ENCODE data around the gene SLC15A3.

SLC15A3 gene

GRCh38 chr11:60905047-60905446 is 46.9 kb downstream of the SLC15A3 start:
- peak overlapping the region; percentile 89 for H3K4me2 ChIP-seq (ENCODE audit: low read length, poor library complexity, severe bottlenecking)
- WGBS: 78% methylated on average over 5 of the region's 6 CpGs
- peak overlapping the region in 1 of 2 experiments; percentile 94 for H3K4me3 ChIP-seq (ENCODE audit: insufficient read depth in 1 of 2, low read depth in 1 of 2, low read length in 2 of 2)

DNA sequence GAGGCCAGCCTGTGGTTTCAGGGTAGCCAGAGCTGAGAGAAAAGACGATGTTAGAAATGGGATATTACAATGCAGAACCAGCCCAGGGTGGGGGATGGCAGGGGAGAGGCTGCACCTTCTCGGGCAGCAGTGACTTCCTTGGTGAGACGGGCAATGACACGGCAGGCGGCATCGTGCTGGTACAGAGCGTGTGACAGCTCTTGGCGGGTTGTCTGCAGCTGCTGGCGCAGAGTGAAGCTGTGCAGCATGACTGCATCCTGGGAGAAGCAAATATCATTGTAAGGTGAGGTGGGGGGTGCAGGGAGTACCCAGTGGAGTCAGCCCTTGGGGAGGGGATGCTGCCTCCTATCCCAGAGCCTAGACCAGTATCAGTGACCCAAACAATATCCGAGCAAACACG is 49.4 kb downstream of the SLC15A3 start:
- 97% methylated on average over 10 of the region's 11 CpGs for WGBS
- no peak overlapping the region for H3K9ac ChIP-seq (ENCODE audit: low read length)
- H2AK5ac ChIP-seq (ENCODE audit: low read length, severe bottlenecking): no peak overlapping the region
- no peak overlapping the region for H3K4me2 ChIP-seq (ENCODE audit: low read length, poor library complexity, severe bottlenecking)
- peaks cover 29% of the 10 kb centered on the region for H3K79me1 ChIP-seq (replicated peaks; ENCODE audit: low read length, poor library complexity, severe bottlenecking)
- no peak overlapping the region for H2BK15ac ChIP-seq (ENCODE audit: low read depth, poor library complexity, severe bottlenecking)
- H3K4ac ChIP-seq (ENCODE audit: low read depth in 1 of 2, low read length in 2 of 2): no peak overlapping the region
- no peak overlapping the region for H4K8ac ChIP-seq (ENCODE audit: low read length)
- H2AFZ ChIP-seq (ENCODE audit: low read depth, low read length): no peak overlapping the region
- H3K9me3 ChIP-seq (ENCODE audit: control insufficient read depth, low read length): no peaks in the 10 kb centered on the region
- H2BK12ac ChIP-seq (ENCODE audit: low read length in 2 of 2): no peak overlapping the region
- H3K18ac ChIP-seq (ENCODE audit: low read depth in 1 of 2, low read length in 2 of 2): no peak overlapping the region
- H3K4me1 ChIP-seq (ENCODE audit: control insufficient read depth, insufficient read depth, low read depth, low read length): peaks cover 4% of the 10 kb centered on the region
- no peak for DNase-seq
- no peak overlapping the region for H2BK5ac ChIP-seq (ENCODE audit: low read depth, low read length, poor library complexity, severe bottlenecking)
- H3K23ac ChIP-seq (ENCODE audit: low read length in 2 of 2): no peak overlapping the region
- H3K36me3 ChIP-seq (ENCODE audit: control insufficient read depth in 1 of 2, insufficient read depth in 2 of 2, low read depth in 1 of 2, low read length in 2 of 2): peaks cover 50 to 61% of the 10 kb centered on the region in 2 experiments
- H3K27me3 ChIP-seq (ENCODE audit: control insufficient read depth in 1 of 2, insufficient read depth in 1 of 2, low read length in 2 of 2): no peaks in the 10 kb centered on the region
- H3K4me3 ChIP-seq (ENCODE audit: insufficient read depth in 1 of 2, low read depth in 1 of 2, low read length in 2 of 2): no peak overlapping the region
- no peak overlapping the region for H3K14ac ChIP-seq (ENCODE audit: low read length in 2 of 2)
- no peak overlapping the region for H2BK120ac ChIP-seq (ENCODE audit: low read depth, low read length)
- no peak overlapping the region for H3K27ac ChIP-seq (ENCODE audit: low read length, poor library complexity, severe bottlenecking)
- no peak overlapping the region for H4K91ac ChIP-seq (ENCODE audit: low read length)

More at GRCh38 chr11:60905047-60905446, 46.9 kb downstream of the SLC15A3 start:
- Histone ChIP-seq H2AK5ac (ENCODE audit: low read length, severe bottlenecking) (no peak overlapping the region), H3K79me1 (replicated peaks; ENCODE audit: low read length, poor library complexity, severe bottlenecking) (peaks cover 17% of the 10 kb centered on the region), H4K91ac (ENCODE audit: low read length) (no peak overlapping the region), H3K4me1 (ENCODE audit: control insufficient read depth, insufficient read depth, low read depth, low read length) (peaks cover 4% of the 10 kb centered on the region), H3K14ac (ENCODE audit: low read length in 2 of 2) (no peak overlapping the region), H2BK5ac (ENCODE audit: low read depth, low read length, poor library complexity, severe bottlenecking) (no peak overlapping the region), H3K23ac (ENCODE audit: low read length in 2 of 2) (no peak overlapping the region), H2AFZ (ENCODE audit: low read depth, low read length) (no peak overlapping the region), H3K4ac (ENCODE audit: low read depth in 1 of 2, low read length in 2 of 2) (no peak overlapping the region), H4K8ac (ENCODE audit: low read length) (no peak overlapping the region), H3K27ac (ENCODE audit: low read length, poor library complexity, severe bottlenecking) (no peak overlapping the region), H3K27me3 (ENCODE audit: control insufficient read depth in 1 of 2, insufficient read depth in 1 of 2, low read length in 2 of 2) (peaks cover 4 to 9% of the 10 kb centered on the region in 2 experiments), H2BK12ac (ENCODE audit: low read length in 2 of 2) (no peak overlapping the region), H3K9ac (ENCODE audit: low read length) (peak overlapping the region; percentile 89), H3K9me3 (ENCODE audit: control insufficient read depth, low read length) (no peaks in the 10 kb centered on the region), H2BK15ac (ENCODE audit: low read depth, poor library complexity, severe bottlenecking) (no peak overlapping the region), H3K18ac (ENCODE audit: low read depth in 1 of 2, low read length in 2 of 2) (no peak overlapping the region), H2BK120ac (ENCODE audit: low read depth, low read length) (no peak overlapping the region), H3K36me3 (ENCODE audit: control insufficient read depth in 1 of 2, insufficient read depth in 2 of 2, low read depth in 1 of 2, low read length in 2 of 2) (peaks cover 34 to 38% of the 10 kb centered on the region in 2 experiments)
- DNase-seq: no peak

- Histone ChIP-seq H2BK120ac (ENCODE audit: low read depth, low read length) (no peak overlapping the region), H3K4me1 (ENCODE audit: control insufficient read depth, insufficient read depth, low read depth, low read length) (peaks cover 4% of the 10 kb centered on the region), H4K91ac (ENCODE audit: low read length) (no peak overlapping the region), H3K36me3 (ENCODE audit: control insufficient read depth in 1 of 2, insufficient read depth in 2 of 2, low read depth in 1 of 2, low read length in 2 of 2) (peaks cover 59 to 79% of the 10 kb centered on the region in 2 experiments), H2AFZ (ENCODE audit: low read depth, low read length) (no peak overlapping the region), H3K4ac (ENCODE audit: low read depth in 1 of 2, low read length in 2 of 2) (no peak overlapping the region), H2AK5ac (ENCODE audit: low read length, severe bottlenecking) (no peak overlapping the region), H4K8ac (ENCODE audit: low read length) (no peak overlapping the region), H2BK5ac (ENCODE audit: low read depth, low read length, poor library complexity, severe bottlenecking) (no peak overlapping the region), H3K23ac (ENCODE audit: low read length in 2 of 2) (no peak overlapping the region), H3K18ac (ENCODE audit: low read depth in 1 of 2, low read length in 2 of 2) (no peak overlapping the region), H2BK12ac (ENCODE audit: low read length in 2 of 2) (no peak overlapping the region), H3K4me3 (ENCODE audit: insufficient read depth in 1 of 2, low read depth in 1 of 2, low read length in 2 of 2) (no peak overlapping the region), H3K4me2 (ENCODE audit: low read length, poor library complexity, severe bottlenecking) (no peak overlapping the region), H3K27me3 (ENCODE audit: control insufficient read depth in 1 of 2, insufficient read depth in 1 of 2, low read length in 2 of 2) (no peaks in the 10 kb centered on the region), H3K9ac (ENCODE audit: low read length) (no peak overlapping the region), H3K9me3 (ENCODE audit: control insufficient read depth, low read length) (no peaks in the 10 kb centered on the region), H2BK15ac (ENCODE audit: low read depth, poor library complexity, severe bottlenecking) (no peak overlapping the region), H3K27ac (ENCODE audit: low read length, poor library complexity, severe bottlenecking) (no peak overlapping the region), H3K14ac (ENCODE audit: low read length in 2 of 2) (no peak overlapping the region), H3K79me1 (replicated peaks; ENCODE audit: low read length, poor library complexity, severe bottlenecking) (peaks cover 31% of the 10 kb centered on the region)
- 91% methylated on average over 13 of the region's 13 CpGs for WGBS
- no peak for DNase-seq
These were observed 51.1 kb downstream of the SLC15A3 start for GRCh38 chr11:60900673-60901404.

DNA sequence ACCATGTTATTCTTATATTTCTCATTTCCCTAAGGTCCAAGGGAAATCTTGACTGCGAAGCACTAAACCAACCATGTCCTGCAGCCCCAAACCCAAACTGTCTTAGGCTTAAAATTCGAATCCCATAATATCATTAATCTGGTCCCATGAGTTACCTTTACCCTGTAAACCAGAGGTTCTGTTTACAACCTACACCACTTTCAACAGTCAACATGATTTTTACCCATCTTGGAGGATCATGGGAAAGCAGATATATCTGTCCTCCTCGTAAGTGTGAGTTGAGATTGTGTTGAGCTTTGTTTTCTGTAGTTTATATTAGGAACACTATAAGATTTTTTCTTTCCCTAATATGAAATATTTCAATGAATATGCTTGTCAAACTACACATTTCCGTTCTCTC is 52.0 kb downstream of the SLC15A3 start:
- Histone ChIP-seq H3K36me3 (ENCODE audit: control insufficient read depth in 1 of 2, insufficient read depth in 2 of 2, low read depth in 1 of 2, low read length in 2 of 2) (peaks cover 59 to 88% of the 10 kb centered on the region in 2 experiments), H2AK5ac (ENCODE audit: low read length, severe bottlenecking) (no peak overlapping the region), H4K91ac (ENCODE audit: low read length) (no peak overlapping the region), H2AFZ (ENCODE audit: low read depth, low read length) (no peak overlapping the region), H3K9ac (ENCODE audit: low read length) (no peak overlapping the region), H3K27ac (ENCODE audit: low read length, poor library complexity, severe bottlenecking) (no peak overlapping the region), H2BK120ac (ENCODE audit: low read depth, low read length) (no peak overlapping the region), H3K27me3 (ENCODE audit: control insufficient read depth in 1 of 2, insufficient read depth in 1 of 2, low read length in 2 of 2) (no peaks in the 10 kb centered on the region), H3K23ac (ENCODE audit: low read length in 2 of 2) (no peak overlapping the region), H2BK5ac (ENCODE audit: low read depth, low read length, poor library complexity, severe bottlenecking) (no peak overlapping the region), H3K4me2 (ENCODE audit: low read length, poor library complexity, severe bottlenecking) (no peak overlapping the region), H4K8ac (ENCODE audit: low read length) (no peak overlapping the region), H3K18ac (ENCODE audit: low read depth in 1 of 2, low read length in 2 of 2) (no peak overlapping the region), H3K4me1 (ENCODE audit: control insufficient read depth, insufficient read depth, low read depth, low read length) (peaks cover under 1% of the 10 kb centered on the region), H3K9me3 (ENCODE audit: control insufficient read depth, low read length) (no peaks in the 10 kb centered on the region), H3K14ac (ENCODE audit: low read length in 2 of 2) (no peak overlapping the region), H3K4me3 (ENCODE audit: insufficient read depth in 1 of 2, low read depth in 1 of 2, low read length in 2 of 2) (no peak overlapping the region), H3K79me1 (replicated peaks; ENCODE audit: low read length, poor library complexity, severe bottlenecking) (peaks cover 31% of the 10 kb centered on the region), H2BK12ac (ENCODE audit: low read length in 2 of 2) (no peak overlapping the region), H3K4ac (ENCODE audit: low read depth in 1 of 2, low read length in 2 of 2) (no peak overlapping the region), H2BK15ac (ENCODE audit: low read depth, poor library complexity, severe bottlenecking) (no peak overlapping the region)
- no peak for DNase-seq
- WGBS: 64% methylated on average over 3 of the region's 4 CpGs
